Mammary epithelial cell (primary cell): Measurements from ENCODE around the gene SLIT3.

Source experiments
- CTCF ChIP-seq, 2 donors: IDR thresholded peaks in 1 of 2; conservative IDR thresholded peaks in 1 of 2; 2 replicates each; pipeline ENCODE4 v1.5.1; 2011 to 2012; ENCODE audit warnings: inconsistent platforms in 2 of 2, low read length in 2 of 2, mild to moderate bottlenecking in 2 of 2, control low read depth in 1 of 2, low read depth in 1 of 2; ENCODE audit not compliant: insufficient read depth in 1 of 2; ENCODE audit errors: extremely low read depth in 1 of 2
- EZH2 ChIP-seq: IDR thresholded peaks from 2 replicates; pipeline ENCODE4 v1.6.1; 2012; ENCODE audit warnings: low read length, inconsistent platforms, borderline replicate concordance

- no peak for TF ChIP-seq CTCF (conservative IDR thresholded peaks at IDR 0.05 in 1 of 2, IDR thresholded peaks at IDR 0.05 in 1 of 2; ENCODE audit: extremely low read depth in 1 of 2, insufficient read depth in 1 of 2, low read depth in 1 of 2, low read length in 2 of 2)
- TF ChIP-seq EZH2 = no peak
Observed at GRCh38 chr5:169325273-169325672, 24.3 kb upstream of the SLIT3 start.
